GM18907 (cell line): ENCODE results near the gene DEGS1.

ENCODE experiments used
- ATAC-seq: cut with Tn5 transposase; IDR thresholded peaks from one replicate; pipeline ENCODE4 v1.9.1; 2021; ENCODE audit warnings: mild to moderate bottlenecking, moderate library complexity; ENCODE audit not compliant: unreplicated experiment

Gene DEGS1

DNA sequence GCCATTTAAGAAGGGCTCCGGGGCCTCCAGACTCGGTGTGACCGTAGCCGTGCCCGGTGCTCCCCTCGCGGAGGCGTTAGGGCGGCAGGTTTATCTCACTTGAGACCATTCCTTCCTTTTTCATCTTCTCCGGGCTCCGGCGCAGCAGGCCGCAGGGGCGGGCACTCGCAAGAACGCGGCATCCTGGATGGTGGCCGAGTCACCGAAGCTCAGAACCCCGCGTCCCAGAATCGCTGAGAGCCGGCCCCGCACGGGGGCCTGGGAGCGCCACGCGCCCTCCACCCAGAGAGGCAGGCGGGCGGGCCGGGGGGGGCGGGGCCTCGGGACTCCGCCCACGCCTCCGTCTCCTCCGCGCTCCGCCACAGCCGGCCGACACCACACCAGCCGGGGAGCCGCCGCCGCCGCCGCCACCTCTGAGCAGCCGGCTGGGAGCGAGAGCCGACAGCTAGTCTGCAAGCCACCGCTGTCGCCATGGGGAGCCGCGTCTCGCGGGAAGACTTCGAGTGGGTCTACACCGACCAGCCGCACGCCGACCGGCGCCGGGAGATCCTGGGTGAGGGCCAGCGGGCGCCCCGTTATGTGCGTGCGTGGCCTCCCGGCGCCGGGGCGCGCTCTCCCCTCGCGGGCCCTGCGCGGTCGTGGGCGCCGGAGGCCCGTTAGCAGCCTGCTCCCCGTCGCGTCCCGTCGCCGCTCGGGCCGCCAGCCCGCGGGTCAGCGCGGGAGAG lies at the start of gene DEGS1:
Gene DEGS1, plus strand, starts transcription at position 375 of the 725 bp plus-strand sequence. Its CDS starts 97 bp downstream, at position 472.
- peak; percentile 71 for ATAC-seq

GRCh38 chr1:224133741-224134299 lies 49.2 kb upstream of the DEGS1 start:
- no peak for ATAC-seq

GRCh38 chr1:224137518-224137917 lies 45.5 kb upstream of the DEGS1 start:
- ATAC-seq = no peak

DNA sequence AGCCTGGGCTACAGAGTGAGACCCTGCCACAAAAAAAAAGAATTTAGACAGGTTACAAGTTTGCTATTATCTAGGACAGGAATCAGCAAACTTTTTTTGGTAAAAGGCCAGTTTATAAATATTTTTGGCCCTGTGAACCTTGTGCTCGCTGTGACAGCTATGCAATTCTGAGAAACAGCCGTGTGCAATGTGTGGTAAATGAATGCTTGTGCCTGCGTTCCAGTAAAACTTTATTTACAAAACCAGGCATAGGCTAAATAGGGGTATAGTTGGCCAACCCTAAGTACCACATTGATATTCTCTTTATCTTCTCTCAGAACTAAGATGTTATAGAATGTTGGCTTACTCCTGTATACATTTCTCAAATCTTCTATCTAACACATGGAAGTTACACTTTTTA lies 44.8 kb upstream of the DEGS1 start:
- no peak for ATAC-seq

GRCh38 chr1:224141693-224142092 lies 41.3 kb upstream of the DEGS1 start:
- ATAC-seq = no peak

DNA sequence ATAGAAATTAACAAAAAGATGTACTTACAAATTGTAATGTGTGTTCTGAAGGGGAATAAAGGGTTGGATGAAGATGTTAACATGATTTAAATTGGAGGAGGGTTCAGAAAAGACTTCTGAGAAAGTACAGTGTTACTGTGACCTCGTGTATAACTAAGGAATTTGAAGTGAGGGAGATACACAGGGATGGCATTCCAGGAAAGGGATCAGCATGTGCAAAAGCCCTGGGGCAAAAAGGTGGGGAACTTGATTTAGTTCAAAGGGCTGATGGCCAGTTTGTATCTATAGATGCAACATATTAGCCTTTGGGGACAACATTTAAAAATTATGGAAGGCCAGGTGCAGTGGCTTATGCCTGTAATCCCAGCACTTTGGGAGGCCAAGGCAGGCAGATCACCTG lies 33.3 kb upstream of the DEGS1 start:
- ATAC-seq = no peak

DNA sequence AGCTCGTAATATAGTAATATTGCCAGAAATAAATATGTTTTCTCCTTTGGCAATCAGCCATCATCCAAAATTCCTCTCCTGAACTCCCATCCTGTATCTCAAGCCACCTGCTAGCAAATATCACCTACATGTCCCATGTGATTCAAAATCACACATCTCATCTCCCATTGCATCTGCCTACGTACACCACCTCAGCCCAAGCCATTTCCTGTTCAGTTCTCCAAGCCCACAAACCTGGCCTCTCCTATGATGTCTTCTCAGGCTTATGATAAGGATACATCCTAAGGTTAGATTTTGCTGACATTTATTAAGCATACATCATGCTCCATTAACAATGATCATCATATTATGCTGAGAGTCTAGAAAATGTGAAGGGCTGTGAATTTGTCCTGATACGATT lies 31.9 kb upstream of the DEGS1 start:
- no peak for ATAC-seq

DNA sequence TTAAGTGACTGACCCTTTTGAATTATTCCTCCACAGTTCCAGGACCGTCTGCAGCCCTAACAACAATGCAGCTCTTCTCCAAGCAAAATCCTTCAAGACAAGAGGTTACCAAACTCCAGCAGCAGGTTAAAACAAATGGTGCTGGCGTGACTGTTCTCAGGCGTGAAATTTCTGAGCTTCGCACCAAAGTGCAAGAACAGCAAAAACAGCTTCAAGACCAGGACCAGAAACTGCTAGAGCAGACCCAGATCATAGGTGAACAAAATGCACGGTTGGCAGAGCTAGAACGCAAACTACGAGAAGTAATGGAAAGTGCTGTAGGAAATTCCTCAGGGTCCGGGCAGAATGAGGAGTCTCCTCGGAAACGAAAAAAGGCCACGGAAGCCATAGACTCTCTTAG lies 25.7 kb upstream of the DEGS1 start:
- ATAC-seq = no peak

DNA sequence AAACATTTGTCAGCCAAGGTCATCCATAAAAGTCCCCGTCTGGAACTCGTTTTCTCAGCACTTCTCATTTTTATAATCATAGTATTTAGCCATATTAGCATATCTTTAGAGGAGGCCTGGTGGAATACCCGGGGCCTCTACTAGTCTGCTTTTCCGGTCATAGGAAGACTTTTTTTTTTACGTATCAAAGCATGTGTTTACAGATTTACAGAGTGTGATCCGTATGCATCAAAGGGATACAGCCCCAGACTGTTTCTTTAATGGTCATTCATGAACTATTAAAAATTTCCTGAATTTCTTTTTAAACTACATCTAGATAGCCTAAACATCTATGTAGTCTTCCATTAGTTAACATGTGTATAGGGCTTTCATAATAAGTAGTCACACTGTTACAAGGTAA lies 23.5 kb upstream of the DEGS1 start:
- ATAC-seq = no peak

DNA sequence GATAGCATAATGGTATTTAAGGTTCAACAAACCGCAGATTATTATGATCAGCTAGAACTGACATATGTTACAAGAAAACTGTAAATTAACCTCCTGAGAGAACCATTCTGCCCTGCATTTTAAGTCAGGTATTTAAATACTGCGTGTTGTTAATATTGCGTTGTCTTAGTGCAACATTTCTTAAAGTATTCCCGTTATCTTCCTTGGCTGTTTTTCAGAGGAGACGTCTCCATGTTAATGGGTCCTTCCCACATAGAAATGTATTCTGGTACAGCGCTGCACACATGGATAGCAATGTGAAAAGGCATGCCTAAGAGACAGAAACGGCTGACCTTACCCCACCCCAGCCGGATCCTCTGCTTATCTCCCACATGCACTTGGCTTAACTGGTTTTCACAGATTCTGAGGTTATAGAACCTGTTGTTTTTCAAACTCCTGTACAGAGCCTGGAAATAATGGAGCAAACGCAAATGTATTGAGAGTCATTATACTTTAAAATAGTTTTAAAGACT lies 22.8 kb upstream of the DEGS1 start:
- no peak for ATAC-seq

DNA sequence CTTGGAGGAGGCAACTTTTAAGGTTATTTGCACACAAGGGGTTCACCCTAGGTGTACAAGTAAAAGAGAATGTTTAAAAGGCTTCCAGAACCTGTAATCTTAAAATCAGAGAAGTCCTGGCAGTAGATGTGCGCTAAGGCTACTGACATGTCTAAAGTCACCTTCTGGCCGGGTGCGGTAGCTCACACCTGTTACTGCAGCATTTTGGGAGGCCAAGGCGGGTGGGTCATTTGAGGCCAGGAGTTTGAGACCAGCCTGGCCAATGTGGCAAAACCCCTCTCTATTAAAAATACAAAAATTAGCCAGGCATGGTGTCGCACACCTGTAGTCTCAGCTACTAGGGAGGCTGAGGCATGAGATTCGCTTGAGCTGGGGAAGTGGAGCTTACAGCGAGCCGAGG lies 20.3 kb upstream of the DEGS1 start:
- no peak for ATAC-seq

GRCh38 chr1:224163311-224163710 lies 19.7 kb upstream of the DEGS1 start:
- ATAC-seq = no peak

GRCh38 chr1:224168859-224169380 lies 14.1 kb upstream of the DEGS1 start:
- peak; percentile 91 for ATAC-seq

GRCh38 chr1:224169718-224170270 lies 13.2 kb upstream of the DEGS1 start:
- no peak for ATAC-seq

DNA sequence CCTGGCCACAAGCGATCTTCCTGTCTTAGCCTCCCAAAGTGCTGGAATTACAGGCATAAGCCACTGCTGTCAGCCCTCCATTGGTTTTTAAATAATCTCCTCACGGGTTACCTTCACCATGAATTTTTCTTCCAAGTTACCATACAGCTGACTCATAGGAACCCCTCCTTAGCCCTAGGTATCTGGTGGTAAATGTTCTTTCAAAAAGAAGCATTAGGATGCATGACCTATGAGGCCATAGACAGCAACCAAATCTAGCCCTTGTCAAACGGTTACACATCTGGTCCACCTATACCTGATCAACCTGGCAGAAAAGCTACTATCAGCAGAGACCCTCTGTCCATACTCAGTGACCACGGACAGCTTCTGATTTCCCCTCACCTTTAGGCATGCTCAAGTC lies 12.7 kb upstream of the DEGS1 start:
- no peak for ATAC-seq

GRCh38 chr1:224170748-224171478 lies 12.1 kb upstream of the DEGS1 start:
- no peak for ATAC-seq

GRCh38 chr1:224172229-224172628 lies 10.8 kb upstream of the DEGS1 start:
- no peak for ATAC-seq

DNA sequence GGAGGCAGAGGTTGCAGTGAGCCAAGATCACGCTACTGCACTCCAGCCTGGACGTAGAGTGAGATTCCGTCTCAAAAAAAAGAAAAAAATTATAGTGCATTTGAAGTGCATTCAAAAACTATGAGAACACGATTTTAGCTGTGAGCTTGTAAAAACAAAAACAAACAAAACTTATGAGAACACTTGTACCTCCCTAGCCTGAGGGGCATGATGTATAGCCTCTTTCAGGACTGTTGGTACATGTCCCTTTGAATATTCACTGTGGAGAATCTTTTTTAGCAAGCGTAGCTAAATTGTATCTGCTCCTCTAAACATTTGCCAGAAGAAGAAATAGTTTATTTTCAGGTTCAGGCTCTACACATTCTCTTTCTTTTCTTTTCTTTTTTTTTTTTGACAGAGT lies 9.5 kb upstream of the DEGS1 start:
- ATAC-seq = no peak

DNA sequence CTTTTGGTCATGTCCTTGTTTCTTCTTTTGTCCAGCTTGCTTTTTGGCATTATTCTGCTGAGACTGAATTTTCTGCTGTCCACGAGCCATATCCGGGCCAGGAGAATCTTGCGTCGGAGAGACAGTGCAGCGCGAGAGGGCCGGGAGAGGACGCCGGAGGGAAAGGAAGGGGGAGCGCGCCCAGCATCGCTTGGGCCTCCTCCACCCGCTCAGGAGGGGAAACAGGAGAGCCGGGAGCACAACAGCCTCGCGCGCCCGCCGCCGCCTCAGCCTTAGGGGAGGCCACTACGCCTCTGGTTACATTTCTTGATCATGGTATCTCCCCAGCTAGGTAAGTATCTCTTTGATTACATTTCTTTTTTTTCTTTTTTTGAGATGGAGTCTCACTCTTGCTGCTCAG lies 7.4 kb upstream of the DEGS1 start:
- ATAC-seq = no peak

DNA sequence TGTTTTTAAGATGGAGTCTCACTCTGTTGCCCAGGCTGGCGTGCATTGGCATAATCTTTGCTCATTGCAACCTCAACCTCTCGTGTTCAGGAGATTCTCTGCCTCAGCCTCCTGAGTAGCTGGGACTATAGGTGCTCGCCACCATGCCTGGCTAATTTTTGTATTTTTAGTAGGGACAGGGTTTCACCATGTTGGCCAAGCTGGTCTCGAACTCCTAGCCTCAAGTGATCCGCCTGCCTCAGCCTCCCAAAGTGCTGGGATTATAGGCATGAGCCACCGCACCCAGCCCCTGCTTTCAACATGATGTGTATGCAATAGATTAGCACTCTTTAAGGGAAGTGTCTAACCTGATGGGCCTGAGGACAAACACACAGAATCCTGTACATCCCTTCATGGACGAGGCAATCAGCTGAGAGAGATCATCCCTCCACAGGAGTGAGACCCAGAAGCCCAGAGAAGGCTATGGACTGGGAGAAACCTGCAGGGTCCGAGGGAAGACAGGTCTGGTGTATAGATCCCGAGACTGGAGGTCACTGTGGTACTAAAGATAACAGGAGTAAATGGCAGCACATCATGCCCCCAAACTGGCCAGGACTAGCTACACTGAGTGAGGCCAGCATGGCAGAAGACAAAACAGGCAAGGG lies 5.6 kb upstream of the DEGS1 start:
- ATAC-seq = no peak

DNA sequence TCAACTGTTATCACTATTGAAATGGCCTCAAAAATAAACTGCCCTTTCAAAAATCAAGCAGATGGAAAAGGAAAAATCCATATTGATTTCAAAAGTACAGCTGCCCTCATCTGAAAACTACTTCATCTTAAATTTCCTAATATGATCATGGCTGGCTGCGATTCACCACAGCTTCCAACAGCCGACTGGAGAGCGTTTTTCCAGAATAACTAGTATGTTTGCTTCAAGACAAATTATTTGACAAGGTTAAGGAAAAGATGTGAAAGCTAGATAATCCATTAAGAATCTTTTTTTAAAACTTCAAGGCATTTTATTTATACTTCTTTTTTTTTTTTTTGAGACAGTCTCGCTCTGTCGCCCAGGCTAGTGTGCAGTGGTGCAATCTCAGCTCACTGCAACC lies 4.1 kb upstream of the DEGS1 start:
- ATAC-seq = no peak
